HG02943 (cell line): ENCODE results near the gene NXN.
A peak's percentile ranks its signal among the peaks of the same experiment; 100 is the strongest.
"Not testable (repeated sequence)": the region's sequence is repeated elsewhere in the genome, so short reads cannot be mapped to it uniquely, and the experiment has no call there.

Source experiments
- ATAC-seq: cut with Tn5 transposase; IDR thresholded peaks from one replicate; pipeline ENCODE4 v1.9.1; 2021; ENCODE audit warnings: mild to moderate bottlenecking, low read depth, moderate library complexity; ENCODE audit not compliant: unreplicated experiment

NXN gene

DNA sequence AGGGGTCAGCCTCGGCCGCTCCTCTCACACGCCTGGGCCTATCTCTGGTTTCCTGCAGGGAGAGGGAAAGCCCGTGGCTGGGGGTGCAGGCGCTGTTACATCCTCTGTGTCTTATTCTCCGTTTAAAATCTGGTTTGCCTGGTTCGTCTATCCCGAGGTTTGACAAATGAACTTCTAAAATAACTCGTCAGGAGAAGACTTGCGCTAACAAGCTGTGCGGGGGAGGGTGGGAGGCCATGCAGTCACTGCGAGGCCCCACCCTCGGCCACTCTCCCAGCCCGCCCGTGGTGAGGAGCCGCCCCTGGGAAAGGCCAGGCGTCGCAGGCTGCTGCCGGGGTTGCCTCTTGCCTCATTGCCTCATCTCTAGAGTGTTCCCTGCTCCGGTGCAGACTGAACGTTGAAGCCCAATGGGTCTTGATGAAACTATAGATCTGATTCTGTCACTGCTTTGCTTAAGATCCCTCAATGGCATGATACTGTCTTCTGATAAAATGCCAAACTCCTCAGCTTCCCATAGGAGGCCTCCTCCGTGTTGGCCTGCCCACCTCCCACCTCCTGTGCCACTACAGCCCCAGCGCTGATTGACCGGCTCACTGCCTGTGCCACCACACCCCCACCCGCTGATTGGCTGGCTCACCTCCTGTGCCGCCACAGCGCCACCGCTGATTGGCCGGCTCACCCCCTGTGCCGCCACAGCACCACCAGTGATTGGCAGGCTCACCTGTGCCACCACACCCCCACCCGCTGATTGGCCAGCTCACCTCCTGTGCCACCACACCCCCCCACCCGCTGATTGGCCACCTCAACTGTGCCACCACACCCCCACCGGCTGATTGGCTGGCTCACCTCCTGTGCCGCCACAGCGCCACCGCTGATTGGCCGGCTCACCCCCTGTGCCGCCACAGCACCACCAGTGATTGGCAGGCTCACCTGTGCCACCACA lies 189.4 kb downstream of the NXN start:
- ATAC-seq = not testable (repeated sequence)

GRCh38 chr17:789160-789840 lies 190.3 kb downstream of the NXN start:
- ATAC-seq = no peak

GRCh38 chr17:788551-788950 lies 191.0 kb downstream of the NXN start:
- ATAC-seq = no peak

- ATAC-seq = no peak
Measured at GRCh38 chr17:787641-788221, 191.8 kb downstream of the NXN start.

DNA sequence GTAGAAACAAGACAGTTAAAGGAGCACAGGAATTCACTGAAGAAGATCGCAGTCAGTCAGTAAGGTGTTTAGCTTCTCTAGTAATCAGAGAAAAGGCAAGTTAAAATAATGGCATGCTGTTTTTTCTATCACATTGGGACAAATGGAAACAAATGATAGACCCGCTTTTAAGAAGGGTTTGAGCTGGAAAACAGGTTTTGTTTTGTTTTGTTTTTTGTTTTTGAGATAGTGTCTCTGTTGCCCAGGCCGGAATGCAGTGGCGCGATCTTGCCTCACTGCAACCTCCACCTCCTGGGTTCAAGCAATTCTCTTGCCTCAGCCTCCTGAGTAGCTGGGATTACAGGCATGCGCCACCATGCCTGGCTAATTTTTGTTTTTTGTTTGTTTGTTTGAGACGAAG lies 193.7 kb downstream of the NXN start:
- not testable (repeated sequence) for ATAC-seq

DNA sequence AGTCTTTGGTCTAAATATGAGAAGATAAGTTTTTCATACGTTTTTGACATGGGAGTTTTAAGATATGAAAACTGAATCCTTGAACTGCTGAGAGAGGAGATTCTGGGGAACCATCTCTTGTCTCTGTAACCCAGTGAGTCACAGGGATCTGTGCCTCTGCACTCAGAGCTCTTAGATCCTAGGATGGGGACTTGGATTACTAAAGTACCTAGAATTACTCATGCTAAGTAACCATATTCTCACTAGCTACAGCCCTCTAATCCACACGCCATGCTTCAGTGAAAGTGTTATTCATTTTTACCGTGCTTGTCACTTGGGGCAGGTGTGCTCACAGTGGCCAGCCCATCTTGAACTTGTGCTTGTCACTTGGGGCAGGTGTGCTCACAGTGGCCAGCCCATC lies 195.4 kb downstream of the NXN start:
- ATAC-seq = no peak

DNA sequence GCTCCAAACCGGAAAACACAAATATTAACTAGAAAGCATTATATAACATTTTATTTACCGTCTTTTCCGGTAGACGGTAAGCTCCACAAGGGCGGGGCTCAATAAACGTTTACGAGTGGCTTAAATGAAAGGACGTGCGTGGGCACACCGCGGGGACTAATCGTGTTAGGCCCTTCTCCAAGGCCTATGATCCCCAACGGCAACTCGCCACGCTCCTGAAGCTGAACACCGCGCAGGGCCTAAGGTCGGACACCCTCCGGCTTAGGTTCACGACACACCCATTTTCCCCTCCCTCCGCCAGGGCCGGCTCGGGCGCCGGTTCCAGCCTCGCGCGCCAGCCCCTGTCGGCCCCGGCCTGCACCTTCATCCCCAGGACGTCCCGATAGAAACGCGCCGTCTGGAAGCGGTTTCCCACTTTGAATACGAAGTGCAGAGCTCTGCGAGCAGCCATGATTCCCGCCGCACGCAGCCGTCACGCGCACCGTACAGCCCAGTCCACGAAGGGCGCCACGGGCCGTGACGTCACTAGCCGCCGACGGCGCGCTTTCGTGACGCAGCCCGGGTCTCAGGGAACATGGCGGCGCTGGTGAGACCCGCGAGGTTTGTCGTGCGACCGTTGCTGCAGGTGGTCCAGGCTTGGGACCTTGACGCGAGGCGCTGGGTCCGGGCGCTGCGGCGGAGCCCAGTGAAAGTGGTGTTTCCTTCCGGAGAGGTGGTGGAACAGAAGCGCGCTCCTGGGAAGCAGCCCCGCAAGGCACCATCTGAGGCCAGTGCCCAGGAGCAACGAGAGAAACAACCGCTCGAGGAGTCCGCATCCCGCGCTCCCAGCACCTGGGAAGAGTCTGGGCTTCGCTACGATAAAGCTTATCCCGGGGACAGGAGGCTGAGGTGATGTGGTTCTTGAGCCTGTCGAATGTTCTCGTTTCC lies 197.5 kb downstream of the NXN start, which contains the start of the genes GLOD4 and MRM3:
Gene GLOD4, minus strand, starts transcription at position 476 of the 927 bp plus-strand sequence. Its CDS starts 25 bp downstream, at position 451.
Gene MRM3, plus strand, starts transcription at position 549 of the 927 bp plus-strand sequence. Its CDS starts 26 bp downstream, at position 575.
- peak; percentile 78 for ATAC-seq

DNA sequence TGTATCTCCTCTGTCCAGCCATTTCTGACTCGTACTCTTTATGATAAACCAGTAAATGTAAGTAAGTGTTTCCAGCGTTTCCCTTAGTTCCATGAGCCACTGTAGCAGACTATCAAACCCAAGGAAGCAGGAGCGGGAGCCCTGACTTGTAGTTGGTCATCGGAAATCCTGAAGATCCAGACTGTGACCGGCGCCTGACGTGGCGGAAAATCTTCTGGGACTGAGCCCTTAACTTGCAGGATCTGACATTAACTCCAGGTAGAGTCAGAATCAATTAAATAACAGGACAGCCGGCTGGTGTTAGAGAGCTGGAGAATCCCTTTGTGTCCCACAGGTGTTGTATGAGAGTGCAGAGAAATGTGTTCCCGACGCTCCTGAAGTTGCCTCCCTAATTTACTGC lies 201.5 kb downstream of the NXN start:
- ATAC-seq = no peak

GRCh38 chr17:774313-774584 lies 205.3 kb downstream of the NXN start:
- ATAC-seq = no peak

GRCh38 chr17:773467-774312 lies 205.9 kb downstream of the NXN start:
- no peak for ATAC-seq

GRCh38 chr17:773016-773415 lies 206.6 kb downstream of the NXN start:
- ATAC-seq = no peak

DNA sequence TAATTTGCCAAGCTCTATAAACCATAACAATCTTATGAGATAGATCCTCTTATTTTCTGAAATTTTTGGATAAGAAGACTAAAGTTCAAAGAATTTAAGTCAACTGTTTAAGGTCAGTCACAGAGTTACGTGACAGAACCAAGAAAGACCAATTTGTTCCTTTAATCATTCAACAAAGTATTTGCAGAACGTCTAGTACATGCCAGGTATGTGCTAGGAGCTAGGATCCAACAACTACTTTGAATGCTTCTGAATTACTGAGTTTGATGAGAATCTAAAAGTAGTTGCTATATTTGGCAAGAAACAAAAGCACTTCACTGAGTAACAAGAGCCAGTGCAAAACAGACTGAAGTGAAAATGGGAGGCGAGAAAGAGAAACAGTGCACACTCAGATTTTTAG lies 212.5 kb downstream of the NXN start:
- no peak for ATAC-seq

- no peak for ATAC-seq
Measured at GRCh38 chr17:760371-760770, 219.2 kb downstream of the NXN start.

- ATAC-seq = no peak
Measured at GRCh38 chr17:759964-760363, 219.6 kb downstream of the NXN start.

GRCh38 chr17:756010-756567 lies 223.5 kb downstream of the NXN start:
- not testable (repeated sequence) for ATAC-seq

DNA sequence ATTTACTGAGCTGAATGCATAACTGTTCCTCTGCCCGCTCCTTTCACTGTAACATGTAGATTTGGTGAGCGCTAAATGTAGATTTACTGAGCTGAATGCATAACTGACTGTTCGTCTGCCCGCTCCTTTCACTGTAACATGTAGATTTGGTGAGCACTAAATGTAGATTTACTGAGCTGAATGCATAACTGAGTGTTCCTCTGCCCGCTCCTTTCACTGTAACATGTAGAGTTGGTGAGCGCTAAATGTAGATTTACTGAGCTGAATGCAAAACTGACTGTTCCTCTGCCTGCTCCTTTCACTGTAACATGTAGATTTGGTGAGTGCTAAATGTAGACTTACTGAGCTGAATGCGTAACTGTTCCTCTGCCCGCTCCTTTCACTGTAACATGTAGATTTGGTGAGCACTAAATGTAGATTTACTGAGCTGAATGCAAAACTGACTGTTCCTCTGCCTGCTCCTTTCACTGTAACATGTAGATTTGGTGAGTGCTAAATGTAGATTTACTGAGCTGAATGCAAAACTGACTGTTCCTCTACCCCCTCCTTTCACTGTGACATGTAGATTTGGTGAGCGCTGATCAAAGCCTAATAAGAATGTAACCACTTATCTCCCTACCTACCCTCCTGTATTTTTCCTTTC lies 224.1 kb downstream of the NXN start:
- not testable (repeated sequence) for ATAC-seq

- no peak for ATAC-seq
Measured at GRCh38 chr17:753418-753817, 226.2 kb downstream of the NXN start.

GRCh38 chr17:752620-753219 lies 226.9 kb downstream of the NXN start:
- no peak for ATAC-seq
